HG03460 (cell line): Measurements from ENCODE around the gene HES4.
"Not testable (repeated sequence)": the region's sequence is repeated elsewhere in the genome, so short reads cannot be mapped to it uniquely, and the experiment has no call there.

Source experiments
- ATAC-seq: cut with Tn5 transposase; IDR thresholded peaks from one replicate; pipeline ENCODE4 v1.9.1; 2021; ENCODE audit not compliant: unreplicated experiment

The HES4 gene

GRCh38 chr1:1019122-1019999 lies 19.5 kb upstream of the HES4 start:
- ATAC-seq, result peak; percentile 56

- ATAC-seq, result not testable (repeated sequence)
Observed at GRCh38 chr1:1018321-1018685, 18.4 kb upstream of the HES4 start.

- not testable (repeated sequence) for ATAC-seq
Observed at GRCh38 chr1:1017397-1018320, 17.8 kb upstream of the HES4 start.

GRCh38 chr1:1014799-1015681 lies 15.1 kb upstream of the HES4 start:
- ATAC-seq, result no peak

- ATAC-seq, result no peak
Observed at GRCh38 chr1:1013922-1014648, 14.2 kb upstream of the HES4 start.

- peak; percentile 77 for ATAC-seq
Observed at GRCh38 chr1:1013105-1013921, 13.4 kb upstream of the HES4 start, which contains the start of gene ISG15. TSS of gene ISG15 (plus strand) at chr1:1013497. CDS start at chr1:1013574, 77 bp downstream.

- not testable (repeated sequence) for ATAC-seq
Observed at GRCh38 chr1:1012736-1013104, 12.8 kb upstream of the HES4 start.

- no peak for ATAC-seq
Observed at GRCh38 chr1:1011396-1011949, 11.6 kb upstream of the HES4 start.

- ATAC-seq, result not testable (repeated sequence)
Observed at GRCh38 chr1:1010131-1010530, 10.2 kb upstream of the HES4 start.

- no peak for ATAC-seq
Observed at GRCh38 chr1:1006305-1007159, 6.6 kb upstream of the HES4 start.

- ATAC-seq, result no peak
Observed at GRCh38 chr1:1005774-1006304, 5.9 kb upstream of the HES4 start.

GRCh38 chr1:1004780-1005697 lies 5.1 kb upstream of the HES4 start:
- no peak for ATAC-seq

- ATAC-seq, result no peak
Observed at GRCh38 chr1:1004420-1004779, 4.5 kb upstream of the HES4 start.

GRCh38 chr1:1003618-1004419 lies 3.9 kb upstream of the HES4 start:
- no peak for ATAC-seq

- ATAC-seq, result no peak
Observed at GRCh38 chr1:1001057-1001783, 1.3 kb upstream of the HES4 start.
